DMS 273 (cell line): ENCODE results near the gene RNF222.

ENCODE experiments used
- DNase-seq: peaks from one replicate; lab custom pipeline; 2025; ENCODE audit not compliant: unreplicated experiment; lab: John Stamatoyannopoulos, UW

The RNF222 gene, protein sequence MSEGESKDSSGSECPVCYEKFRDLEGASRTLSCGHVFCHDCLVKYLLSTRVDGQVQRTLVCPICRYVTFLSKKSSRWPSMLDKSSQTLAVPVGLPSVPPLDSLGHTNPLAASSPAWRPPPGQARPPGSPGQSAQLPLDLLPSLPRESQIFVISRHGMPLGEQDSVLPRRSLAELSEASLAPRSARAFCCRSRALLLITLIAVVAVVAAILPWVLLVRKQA

DNA sequence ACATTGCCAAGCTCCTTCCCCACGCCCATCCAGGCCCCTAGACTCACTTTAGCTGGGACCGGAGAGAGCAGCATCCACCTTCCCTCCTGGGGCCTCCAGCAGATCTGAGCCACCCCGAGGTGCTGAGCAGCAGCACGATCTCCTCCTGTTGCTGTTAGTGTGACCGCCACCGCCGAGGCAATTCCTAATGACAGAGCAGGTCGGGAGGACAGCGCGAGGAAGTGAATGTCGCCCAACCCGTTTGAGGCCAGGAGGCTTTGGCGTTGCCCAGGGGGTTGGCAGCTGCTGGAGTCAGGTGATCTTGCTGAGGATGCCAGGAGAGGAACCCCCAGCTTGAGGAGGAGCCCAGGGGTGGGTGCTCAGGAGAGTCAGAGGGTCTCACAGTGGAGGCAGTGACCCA is at the start of gene RNF222:
TSS of gene RNF222 (minus strand) at position 192 of the 400 bp plus-strand sequence. CDS start 4,366 bp downstream, outside the sequence.
- no peak for DNase-seq

DNA sequence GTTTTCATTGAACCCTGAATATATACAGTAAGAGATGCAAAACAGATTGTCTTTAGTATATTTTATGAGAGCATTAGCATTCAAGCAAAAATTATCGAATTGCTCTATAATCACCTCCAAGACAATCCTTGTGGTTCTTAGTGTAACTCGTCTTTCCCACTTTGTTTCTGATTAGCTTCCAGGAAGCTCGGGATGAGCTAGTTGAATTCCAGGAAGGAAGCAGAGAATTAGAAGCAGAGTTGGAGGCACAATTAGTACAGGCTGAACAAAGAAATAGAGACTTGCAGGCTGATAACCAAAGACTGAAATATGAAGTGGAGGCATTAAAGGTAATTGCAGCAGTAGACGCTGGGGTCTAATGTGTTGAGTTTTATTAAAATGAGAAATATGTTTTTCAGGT is 47.9 kb upstream of the RNF222 start:
- DNase-seq, result no peak

- DNase-seq, result no peak
These were observed 46.9 kb upstream of the RNF222 start for GRCh38 chr17:8444494-8444893.

DNA sequence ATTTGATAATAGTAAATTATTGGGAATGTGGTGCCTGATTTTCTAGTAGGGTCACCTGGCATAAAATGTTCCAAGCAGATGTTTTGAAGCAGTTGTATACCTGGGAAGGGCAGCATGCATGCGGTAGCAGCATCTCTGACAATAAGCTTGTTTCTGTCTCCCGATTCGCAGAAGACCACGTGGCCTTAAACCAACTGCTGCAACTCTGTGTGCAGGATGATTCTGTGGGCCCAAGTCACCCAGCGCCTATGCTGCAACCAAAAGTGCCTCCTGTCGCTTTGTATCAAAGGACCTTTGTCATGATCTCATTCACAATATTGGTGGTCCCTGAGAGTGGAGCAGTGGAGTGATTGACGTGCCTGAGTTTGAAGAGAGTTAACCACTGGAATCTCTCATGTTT is 46.1 kb upstream of the RNF222 start:
- no peak for DNase-seq

- DNase-seq, result no peak
These were observed 44.7 kb upstream of the RNF222 start for GRCh38 chr17:8442310-8442709.

DNA sequence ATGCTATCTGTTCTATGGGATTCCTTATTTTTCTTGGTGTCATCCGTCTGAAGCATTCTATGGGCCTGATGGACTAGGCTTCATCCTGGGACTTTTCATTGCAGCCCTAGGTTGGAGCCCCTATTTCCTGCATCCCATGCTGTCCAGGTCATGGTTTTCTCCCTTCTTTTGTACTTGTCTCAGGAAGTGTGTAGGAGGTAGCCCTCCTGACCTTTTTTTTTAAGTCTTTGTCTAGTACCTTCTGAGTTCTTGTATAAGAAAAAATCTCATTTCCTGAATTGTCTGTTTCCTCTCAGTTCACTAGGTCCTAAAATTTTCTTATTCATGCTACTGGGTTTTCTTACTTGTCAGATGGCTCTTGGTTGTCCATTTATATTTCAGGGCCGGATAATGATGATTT is 44.1 kb upstream of the RNF222 start:
- no peak for DNase-seq

DNA sequence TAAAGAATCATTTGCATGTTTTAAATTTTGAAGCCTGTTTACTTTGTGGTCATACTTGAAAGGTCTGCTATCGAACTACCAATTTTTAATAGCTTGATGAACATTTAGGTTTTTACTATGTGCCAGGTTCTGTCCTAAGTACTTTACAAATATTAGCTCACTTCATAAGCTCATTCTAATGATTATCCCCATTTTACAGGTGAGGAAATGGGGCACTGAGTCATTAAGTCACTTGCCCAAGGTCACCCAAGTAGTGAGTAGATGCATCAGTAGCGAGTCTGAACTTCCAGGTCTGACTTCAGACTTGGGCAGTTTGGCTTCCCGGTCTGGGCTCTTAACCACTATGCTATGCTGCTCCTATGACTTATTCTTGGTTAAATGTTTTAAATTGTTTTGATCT is 42.1 kb upstream of the RNF222 start:
- DNase-seq, result no peak

- no peak for DNase-seq
These were observed 40.8 kb upstream of the RNF222 start for GRCh38 chr17:8438441-8438840.

DNA sequence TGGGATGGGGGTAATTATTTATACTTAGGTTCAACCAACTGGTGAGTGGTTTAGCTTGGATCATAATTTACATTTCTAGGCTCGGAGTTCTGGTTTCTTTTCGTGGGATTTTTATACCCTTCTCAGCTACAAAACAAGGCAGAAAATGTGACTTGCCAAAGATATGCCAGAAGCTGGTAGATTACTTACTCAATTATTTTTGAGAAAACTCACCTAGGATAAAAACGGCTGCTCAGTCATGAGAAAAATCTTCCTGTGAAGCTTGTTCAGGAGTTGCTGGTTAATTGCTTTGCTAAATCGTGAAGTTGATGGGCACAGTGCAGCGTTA is 39.2 kb upstream of the RNF222 start:
- peak; percentile 30 for DNase-seq

- peak; percentile 72 for DNase-seq
These were observed 38.7 kb upstream of the RNF222 start for GRCh38 chr17:8436169-8436843.

GRCh38 chr17:8435245-8436168 is 37.9 kb upstream of the RNF222 start, which contains the start of gene NDEL1:
Gene NDEL1, plus strand, starts transcription at chr17:8435884. Its CDS starts 8,388 bp downstream, at chr17:8444272.
- peak; percentile 97 for DNase-seq

- peak; percentile 30 for DNase-seq
These were observed 33.3 kb upstream of the RNF222 start for GRCh38 chr17:8430966-8431365.

GRCh38 chr17:8426802-8427201 is 29.2 kb upstream of the RNF222 start:
- DNase-seq, result no peak

DNA sequence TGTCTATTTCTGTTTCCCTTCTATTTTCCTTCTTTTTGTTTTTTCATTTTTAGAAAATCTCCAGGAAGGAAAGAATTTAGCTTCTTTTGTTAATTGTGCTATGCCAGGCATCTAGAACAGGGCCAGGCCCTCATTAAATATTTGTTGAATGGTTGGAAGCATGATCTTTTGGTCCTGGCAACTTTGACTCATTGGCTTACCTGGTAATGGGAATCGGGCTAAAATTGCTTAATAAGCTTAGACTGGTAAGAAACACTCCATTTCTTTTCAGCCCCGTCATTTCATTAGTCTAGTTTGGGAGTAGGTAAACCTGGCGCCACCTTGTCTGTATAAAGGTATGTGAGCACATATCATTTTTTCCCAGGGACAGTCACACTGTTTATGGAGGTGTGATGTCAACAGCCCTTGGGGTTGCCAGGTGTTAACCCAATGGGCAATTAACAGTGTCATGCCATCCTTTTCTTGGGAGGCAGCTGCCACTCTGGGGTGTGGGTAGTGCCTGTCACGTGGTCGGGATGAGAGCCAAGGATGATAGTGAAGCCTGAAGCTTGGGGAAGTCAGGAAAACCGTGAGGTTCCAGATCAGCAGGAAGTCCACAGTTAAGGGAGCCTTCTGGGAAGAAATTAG is 28.6 kb upstream of the RNF222 start:
- peak; percentile 8 for DNase-seq

GRCh38 chr17:8421571-8421970 is 23.9 kb upstream of the RNF222 start:
- DNase-seq, result no peak

DNA sequence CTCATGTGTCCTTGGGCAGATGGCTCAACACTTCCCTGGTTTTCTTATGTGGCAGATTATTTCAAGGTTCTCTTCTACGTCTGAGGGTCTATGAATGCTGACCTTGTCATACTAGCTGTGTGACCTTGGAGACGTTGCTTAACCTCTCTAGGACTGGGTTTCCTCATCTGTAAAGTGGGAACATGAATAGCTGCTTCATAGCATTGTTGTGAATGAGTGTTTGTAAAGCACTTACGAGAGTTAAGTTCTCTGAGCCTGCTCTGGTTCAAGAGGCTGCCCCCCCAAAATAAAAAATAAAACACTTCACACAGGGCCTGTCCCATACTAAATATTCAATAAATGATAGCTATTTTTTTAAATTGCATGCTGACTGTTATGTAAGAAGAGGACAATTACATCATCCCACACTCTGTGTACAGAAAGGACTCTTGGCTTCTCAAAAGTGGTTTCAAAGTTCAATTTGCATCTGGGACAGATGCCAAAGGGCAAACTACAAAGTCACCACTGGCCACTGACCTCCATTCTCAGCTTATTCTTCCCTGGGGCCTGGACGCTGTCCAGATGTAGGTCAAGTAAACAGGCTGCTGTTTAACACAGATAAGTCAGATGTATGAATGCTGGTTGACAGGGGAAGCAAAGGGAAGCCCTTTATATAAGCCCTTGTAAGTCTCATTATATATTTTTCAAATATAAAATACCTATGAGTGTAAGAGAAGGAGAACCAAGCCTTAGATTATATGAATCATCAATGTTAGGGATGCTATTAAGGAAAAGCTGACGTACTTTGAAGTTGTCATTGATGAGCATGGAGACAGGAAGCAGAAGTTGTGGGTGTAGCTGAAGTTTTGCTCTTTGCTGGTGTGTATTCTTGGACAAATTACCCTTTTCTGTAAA is 22.7 kb upstream of the RNF222 start:
- DNase-seq, result no peak

GRCh38 chr17:8419305-8419704 is 21.7 kb upstream of the RNF222 start:
- no peak for DNase-seq

DNA sequence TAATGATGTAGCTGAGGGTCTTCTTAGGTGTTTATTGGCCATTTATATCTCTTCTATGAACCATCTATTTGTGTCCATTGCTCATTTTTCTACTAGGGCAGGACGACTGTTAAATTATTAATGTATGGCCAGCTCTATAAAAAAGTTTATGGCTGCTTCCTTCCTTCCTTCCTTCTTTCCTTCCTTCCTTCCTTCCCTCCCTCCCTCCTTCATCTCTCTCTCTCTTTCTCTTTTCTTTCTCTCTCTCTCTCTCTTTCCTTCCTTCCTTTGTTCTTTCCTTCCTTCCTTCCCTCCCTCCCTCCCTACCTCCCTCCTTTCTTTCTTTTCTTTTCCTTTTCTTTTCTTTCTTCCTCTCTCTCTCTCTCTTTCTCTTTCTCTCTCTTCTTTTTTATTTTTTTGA is 20.8 kb upstream of the RNF222 start:
- DNase-seq, result no peak

DNA sequence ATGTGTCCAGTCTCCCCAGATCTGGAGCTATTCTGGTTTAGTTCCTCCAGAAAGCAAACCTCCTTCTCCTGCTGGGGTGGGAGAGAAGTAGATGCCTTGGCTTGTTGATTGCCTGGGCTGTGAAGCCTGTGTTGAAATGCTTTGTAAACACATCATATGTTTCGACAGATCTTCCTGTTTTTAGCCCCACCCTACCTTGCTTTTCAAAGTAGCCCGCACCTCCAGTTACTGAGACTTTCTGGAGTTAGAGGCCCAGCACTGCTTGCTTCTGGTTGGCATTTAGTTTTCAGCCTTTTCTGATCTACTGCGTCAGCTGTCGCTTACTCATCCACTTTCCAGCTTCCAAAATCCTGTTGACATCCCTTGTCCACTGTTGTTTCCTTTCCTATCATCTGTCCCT is 20.2 kb upstream of the RNF222 start:
- no peak for DNase-seq

- DNase-seq, result no peak
These were observed 16.3 kb upstream of the RNF222 start for GRCh38 chr17:8413938-8414337.
